HuH-7.5 (cell line): ENCODE data around the gene ARCN1.

ENCODE experiments used
- DNase-seq: peaks from one replicate; pipeline ENCODE4 v3.0.0; 2011; ENCODE audit warnings: low spot score

ARCN1 gene

DNA sequence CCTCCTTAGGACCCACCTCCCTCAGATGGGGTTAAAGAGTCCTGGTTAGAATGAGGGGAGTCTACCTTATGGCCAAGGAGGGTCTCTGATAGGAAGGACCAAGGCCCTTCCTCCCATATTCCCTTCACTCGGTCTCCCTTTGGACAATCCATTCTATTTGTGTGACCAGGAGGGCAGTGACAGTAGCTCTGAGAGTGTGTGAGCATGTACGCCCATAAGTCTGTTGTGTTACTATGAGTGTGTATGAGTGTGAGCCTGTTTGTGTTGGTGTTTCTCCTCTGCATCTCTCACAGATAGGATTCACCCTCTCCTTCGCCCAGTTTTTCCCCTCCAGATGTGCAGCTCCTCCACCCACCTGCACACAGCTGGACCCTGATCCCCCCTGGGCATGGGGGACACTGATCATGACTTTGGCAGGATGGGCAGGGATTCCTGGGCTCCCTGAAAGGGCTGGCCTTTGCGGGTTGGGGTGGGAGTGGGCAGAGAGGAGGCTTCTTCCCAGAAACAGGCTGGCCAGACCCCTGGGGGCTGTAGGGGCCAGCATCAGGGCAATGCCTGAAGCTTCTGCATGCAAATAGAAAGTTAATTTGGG, 49.7 kb downstream of the ARCN1 start:
- DNase-seq: no peak

DNA sequence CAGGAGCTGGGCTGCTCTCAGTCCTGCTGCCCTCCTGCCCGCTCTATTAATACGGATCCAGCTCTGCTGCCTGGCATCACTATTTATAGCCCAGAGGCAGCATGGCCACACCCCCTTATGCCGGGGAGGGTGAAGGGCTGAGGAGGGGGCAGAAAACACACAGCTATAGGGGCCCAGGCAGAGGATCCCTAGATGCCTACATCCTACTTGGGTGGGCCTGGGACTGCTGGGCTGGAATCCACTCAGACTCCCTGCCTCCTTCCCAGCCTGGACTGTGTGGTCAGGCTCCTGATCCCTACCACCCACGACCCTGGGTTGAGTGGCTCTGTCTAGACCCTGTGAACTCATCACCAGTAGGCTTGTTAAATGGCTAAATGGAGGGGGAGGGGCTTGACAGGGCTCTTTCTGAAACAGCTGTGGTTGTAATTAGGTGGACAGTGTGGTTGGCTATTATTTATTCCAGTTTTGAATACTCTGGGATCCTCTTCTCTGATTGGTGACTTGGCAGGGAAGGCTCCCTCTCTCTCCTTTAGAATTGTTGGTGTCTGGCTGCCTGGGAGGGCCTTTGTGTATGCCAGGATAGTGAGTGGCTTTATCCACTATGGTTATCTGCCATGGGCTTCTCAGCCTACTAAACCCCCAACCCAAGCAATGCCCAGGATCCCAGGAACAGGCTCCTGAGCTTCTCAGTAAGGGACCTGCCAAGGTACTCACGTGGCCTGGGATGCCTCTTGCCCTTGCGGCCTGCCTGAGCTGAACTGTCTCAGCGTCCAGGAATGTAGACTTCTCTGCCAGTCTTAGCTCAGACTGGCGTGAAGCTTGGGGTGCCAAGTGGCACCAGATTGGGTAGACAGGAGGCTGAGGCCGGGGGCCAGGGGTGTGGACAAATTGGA, 50.4 kb downstream of the ARCN1 start:
- no peak for DNase-seq

DNA sequence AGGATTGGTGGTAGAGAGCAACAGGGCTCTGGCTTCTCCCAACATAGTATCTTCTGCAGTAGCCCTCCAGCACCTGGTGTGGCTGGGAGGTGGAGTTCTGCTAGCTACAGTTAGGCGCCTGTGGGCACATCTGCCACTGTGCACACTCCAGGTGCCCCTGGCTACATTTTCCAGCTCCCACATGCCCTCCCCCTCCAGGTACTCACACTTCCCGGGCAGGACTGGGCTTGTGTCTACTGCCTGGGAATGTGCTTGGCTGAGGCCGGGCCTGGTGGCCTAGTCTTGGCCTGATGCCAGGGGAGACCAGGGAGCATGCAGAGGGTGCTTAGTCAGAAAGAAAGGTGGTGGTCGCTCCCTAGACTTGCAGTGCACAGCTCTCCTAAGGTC, 51.1 kb downstream of the ARCN1 start:
- no peak for DNase-seq

DNA sequence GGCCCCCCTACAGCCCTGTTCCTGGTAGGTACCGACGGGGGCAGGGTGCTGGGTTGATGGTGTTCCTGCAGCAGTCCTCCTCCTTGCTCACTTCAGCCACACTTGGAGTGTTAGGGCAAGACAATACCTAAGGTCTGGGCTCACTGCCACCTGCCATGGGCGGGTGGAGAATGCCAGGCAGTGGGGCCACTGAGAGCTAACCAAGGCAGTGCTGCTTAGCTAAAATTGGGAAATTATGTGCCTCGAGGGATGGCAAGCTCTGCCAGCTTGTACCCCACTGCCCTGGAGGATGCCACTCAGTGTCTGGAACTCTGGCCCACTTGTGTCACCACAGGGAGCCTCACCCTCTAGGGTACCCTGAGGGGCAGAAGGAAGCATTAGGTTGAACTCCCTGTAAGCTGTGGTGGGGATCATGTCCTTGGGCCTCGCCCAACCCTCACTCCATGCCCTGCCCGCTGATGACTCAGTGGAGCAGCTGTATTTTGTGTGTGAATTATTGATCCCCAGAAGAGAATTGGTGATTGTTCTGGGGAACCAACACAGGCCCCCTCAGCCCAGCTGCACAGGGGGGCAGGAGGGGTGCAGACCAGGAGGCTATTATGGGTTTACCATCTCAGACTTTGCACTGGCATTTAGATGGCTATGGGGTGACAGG, 53.0 kb downstream of the ARCN1 start:
- no peak for DNase-seq

DNA sequence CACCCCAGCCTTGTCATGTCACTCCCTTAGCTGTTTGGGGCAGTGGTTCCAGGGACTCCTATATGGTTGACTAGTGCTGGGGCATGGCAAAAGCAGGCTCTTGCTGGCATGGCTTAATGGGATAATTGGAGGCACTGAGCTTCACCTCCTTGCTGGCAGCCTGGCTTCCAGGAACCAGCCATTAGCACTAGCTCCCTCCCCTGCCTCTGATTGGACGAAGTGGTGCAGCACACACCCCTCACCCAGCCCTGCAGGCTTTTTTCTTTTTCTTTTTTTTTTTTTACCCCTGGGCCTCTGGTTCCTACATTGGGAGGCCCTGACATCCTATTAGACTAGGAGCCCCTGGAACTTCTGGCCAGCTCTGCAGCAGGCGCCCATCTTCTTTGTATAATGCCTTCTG, 53.8 kb downstream of the ARCN1 start:
- no peak for DNase-seq

DNA sequence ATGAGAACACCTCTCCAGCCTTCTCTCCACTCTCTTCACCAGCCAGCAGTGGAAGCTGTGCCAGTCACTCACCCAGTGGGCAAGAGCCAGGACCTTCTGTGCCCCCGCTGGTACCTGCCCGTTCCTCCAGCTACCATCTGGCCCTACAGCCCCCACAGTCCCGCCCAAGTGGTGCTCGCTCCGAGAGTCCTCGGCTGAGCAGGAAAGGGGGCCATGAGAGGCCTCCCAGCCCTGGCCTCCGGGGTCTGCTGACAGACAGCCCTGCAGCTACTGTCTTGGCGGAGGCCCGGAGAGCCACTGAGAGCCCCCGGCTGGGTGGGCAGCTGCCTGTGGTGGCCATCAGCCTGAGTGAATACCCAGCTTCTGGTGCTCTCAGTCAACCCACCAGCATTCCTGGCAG, 55.4 kb downstream of the ARCN1 start:
- DNase-seq: no peak

DNA sequence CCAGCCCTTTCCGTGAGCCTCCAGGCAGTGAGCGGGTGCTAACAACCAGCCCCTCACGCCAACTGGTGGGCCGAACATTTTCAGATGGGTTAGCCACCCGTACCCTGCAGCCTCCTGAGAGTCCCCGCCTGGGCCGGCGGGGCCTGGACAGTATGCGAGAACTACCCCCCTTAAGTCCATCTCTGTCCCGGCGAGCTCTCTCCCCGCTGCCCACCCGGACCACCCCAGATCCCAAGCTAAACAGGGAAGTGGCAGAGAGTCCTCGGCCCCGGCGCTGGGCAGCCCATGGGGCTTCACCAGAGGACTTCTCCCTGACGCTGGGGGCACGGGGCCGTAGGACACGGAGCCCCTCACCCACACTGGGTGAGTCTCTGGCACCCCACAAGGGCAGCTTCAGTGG, 55.8 kb downstream of the ARCN1 start:
- DNase-seq: no peak

DNA sequence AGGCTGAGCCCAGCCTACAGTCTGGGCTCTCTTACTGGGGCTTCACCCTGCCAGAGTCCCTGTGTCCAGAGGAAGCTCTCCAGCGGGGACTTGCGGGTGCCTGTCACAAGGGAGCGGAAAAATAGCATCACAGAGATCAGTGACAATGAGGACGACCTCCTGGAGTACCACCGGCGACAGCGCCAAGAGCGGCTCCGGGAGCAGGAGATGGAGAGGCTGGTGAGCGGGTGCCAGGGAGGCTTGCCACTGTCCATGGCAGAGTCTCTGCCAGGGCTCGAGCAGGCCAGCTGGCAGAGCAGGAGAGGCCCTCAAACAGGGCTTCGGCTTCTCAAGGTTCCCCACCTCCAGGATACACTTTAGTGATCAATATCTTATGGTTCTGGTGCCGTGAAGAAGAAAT, 56.2 kb downstream of the ARCN1 start:
- DNase-seq: no peak

DNA sequence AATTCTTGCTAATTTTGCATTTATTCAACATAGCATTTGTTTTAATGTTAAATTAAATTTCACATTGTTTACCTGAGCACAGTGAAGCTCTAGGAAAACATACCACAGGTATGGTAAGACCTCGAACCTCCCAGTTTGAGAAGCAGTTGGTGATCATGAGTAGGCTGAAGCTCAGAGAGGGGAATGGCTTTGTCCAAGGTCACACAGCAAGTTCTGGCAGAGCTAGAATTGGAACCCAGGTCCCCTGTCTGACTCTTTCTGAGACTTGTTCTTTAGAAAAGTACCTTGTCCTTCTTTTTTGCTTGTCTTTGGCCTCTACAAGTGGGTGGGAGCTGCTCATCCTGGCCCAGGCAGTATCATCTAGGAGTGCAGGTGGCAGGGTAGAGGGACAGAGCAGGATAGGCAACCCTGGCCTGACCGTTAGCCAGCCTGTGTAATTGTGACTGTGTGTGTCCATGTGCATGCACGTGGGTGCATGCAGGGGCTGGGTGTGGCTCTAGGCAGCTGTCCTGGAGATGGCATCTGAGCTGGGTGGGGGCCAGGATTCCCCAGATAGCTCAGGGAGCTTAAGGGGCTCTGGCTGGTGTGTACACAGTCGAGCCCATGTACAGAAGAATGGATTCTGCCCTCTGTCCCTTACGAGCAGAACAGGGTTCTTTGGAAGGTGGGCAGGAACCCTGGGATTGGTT, 56.8 kb downstream of the ARCN1 start:
- no peak for DNase-seq

DNA sequence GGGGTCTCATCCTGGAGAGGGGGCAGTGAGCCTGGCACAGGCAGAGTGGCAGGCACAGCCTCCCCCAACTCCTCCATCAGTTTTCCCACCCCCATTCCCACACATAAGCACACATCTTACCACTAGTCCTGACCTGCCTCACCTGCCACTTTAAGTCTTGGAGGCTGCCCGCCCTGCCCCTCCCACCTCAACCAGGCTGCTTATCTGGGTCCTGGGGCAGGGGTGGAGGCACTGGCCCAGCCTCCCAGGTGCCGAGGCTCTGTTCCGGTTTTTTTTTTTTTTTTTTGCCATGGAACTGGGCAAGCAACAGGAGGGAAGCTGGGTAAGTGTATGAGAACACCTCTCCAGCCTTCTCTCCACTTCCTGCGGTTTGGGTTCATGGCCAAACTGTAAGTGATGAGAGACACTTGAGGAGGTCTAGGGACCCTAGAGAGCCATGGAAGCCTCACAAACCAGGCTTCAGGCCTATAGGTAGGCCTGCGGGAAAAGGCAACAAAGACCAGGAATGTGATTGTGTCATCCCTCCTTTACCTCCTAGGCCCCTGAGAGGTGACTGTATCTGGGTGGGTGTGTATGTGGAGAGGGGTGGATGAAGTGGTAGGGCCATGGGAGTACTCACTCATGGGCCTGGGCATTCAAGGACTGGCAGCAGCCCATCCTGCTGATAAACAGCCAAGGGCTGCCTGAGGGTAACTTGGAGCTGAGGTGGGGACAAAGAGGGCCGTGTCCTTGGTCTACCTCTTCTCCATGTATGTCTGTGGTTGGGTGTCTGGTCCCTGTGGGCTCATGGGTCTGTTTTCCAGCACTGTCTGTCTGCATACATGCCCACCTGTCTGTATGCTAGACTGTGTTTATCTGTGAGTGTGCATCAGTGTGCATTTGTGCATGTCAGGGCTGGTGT, 57.8 kb downstream of the ARCN1 start:
- DNase-seq: no peak

DNA sequence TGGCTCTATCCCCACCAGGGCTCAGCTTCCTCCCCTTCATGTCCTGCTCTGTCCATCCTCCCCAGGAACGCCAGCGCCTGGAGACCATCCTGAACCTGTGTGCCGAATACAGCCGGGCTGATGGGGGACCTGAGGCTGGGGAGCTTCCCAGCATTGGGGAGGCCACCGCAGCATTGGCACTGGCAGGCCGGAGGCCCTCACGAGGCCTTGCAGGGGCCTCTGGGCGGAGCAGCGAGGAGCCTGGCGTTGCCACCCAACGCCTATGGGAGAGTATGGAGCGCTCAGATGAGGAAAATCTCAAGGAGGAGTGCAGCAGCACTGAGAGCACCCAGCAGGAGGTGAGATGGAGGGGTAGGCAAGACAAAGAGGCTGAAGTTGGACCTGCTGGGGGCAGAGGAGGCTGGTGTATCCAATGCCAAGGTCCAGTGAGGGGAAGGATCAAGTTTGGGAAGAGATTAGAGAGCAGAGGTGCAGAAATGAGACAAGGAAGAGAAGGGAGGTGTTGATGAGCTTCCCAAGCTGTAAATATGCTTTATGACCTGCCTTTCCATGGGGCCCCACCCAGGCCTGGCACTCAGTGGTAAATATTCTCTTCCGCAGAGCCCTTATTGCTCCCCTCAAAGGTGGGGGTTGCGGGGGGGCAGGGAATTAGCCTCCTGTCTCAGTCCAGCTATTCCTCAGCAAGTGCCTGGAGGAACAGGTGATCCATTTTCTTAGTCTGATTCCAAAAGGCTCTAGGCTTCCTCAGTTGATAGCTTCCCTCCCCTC, 59.1 kb downstream of the ARCN1 start:
- no peak for DNase-seq

DNA sequence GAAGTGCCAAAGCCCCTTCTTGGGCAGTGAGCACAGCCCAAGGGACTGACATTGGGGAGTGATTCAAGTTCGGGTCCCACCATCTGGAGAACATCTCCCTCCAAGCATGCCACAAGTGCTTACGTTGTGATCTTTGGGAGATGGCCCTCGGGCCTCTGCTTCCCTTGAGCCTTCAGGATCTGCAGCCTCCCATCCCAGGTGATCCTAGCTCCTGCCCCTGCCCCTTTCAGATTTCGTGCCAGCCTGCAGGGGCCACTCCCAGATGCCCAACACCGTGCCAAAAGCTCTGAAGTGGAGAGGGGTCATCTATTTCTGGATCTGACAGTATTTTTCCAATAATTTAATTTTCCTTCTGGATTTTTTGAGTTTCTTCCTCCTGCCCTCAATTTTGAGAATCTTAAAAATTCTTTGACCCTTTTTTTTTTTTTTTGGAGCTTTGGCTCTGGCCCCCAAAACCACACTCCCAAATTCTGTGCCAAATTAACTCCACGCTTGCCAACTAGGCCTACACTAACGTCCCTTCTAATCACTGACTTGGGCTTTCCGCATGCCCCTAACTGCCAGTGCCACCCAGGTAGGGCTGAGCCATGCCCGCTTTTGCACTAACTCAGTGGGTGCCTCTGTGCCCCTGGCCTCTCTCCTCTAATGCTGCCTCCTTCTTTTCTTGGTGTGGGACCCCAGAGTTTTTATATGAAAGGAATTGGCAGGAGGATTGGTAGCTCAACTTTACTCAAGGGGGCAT, 60.5 kb downstream of the ARCN1 start:
- DNase-seq: no peak

DNA sequence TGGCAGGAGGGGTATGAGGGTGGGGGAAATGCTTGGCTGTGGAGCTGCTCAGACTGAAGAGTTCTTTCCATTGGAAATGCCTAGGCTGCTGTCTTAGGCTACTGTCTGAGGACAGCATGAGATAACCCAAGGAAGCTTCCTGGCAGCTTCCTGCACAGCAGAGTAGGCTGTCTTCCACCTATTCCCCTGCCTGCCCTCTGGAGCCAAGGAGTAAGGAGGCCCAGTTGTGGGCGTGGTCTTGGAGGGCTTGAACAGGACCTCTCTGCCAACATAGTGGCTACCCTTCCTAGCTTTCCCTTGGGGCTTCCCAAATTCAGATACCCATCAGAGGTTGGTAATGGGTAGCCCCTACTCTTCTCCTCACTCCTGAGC, 61.1 kb downstream of the ARCN1 start:
- no peak for DNase-seq

DNA sequence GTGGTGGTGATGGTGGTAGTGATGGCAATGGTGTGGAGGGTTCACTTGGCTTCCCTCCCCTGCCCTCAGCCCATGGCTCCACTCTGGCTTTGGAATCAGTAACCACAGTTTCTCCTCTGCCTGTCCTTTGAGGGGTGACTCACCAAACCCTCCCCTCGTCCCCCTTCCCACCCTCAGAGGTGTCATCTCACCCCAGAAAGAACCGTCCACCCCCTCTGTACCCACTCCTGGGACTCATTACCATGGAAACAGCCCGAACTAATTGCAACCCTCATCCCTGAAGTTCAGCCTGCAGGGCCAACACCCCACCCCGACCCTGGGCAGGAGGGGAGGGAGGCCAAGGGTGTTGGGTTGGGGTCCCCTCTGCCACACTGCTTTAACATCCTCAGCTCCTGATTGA, 61.8 kb downstream of the ARCN1 start:
- no peak for DNase-seq

DNA sequence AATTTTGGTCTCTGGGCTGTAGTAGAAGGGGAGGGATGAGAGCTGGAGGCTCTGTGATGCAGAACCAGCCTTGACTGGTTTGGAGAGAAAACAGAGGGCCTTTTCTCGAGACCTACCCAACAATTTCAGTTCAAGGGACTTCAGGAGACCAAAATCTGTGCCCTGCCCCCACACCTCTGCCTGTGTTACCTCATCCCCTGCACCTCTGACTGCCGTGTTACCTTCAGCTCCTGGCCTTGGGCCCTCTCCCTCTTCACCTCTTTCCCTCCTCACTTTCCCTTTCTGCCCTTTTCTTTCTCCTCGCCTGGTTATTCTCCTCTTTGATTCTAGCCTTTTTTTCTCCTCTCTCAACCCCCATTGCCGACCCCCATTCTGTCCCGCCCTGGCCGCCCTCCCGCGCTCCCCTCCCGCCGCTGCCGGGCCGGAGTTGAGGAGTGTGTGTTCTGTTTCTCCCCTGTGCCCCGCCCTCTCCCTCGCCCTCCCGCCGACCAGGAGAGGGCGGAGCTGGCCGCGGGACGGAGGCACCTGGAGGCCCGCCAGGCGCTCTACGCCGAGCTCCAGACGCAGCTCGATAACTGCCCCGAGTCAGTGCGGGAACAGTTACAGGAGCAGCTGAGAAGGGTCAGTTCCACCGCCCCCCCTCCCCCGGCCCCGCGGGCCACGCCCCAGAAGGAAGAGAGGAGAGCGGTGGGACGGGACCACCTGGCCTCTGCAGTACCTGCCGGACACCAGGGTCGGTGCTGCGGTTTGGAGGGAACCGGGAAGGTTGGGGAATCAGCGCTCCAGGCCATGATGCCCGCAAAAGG, 62.4 kb downstream of the ARCN1 start:
- no peak for DNase-seq

DNA sequence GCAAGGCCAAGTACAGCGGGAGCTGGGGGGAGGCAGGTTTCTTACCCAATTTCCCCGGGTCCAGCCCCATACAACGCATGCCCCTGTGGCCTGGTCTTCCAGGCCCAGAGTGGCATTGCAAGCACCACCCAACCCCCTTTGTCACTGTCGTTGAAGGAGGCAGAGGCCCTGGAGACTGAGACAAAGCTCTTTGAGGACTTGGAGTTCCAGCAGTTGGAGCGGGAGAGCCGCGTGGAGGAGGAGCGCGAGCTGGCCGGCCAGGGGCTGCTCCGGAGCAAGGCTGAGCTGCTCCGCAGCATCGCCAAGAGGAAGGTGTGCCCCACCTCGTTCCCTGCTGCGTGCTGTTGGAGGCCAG, 63.0 kb downstream of the ARCN1 start:
- no peak for DNase-seq

DNA sequence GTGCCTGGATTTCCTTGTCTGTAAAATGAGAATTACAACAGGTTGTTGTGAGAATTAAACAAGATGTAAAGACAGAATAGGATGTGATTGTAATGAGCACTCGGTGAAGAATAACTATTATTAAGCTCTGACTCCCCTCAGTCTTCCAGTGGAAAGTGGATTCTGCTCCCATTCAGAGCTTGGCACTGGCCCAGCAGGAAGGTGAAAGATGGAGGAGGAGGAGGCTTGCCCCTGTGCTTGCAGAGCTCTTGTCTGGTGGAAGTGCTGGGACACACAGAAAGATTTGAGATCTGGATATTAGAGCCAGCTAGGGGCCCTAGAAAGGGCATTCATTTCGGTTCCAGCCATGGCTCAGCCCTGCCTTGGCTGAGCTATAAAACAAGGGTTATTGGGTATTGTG, 63.4 kb downstream of the ARCN1 start:
- no peak for DNase-seq

DNA sequence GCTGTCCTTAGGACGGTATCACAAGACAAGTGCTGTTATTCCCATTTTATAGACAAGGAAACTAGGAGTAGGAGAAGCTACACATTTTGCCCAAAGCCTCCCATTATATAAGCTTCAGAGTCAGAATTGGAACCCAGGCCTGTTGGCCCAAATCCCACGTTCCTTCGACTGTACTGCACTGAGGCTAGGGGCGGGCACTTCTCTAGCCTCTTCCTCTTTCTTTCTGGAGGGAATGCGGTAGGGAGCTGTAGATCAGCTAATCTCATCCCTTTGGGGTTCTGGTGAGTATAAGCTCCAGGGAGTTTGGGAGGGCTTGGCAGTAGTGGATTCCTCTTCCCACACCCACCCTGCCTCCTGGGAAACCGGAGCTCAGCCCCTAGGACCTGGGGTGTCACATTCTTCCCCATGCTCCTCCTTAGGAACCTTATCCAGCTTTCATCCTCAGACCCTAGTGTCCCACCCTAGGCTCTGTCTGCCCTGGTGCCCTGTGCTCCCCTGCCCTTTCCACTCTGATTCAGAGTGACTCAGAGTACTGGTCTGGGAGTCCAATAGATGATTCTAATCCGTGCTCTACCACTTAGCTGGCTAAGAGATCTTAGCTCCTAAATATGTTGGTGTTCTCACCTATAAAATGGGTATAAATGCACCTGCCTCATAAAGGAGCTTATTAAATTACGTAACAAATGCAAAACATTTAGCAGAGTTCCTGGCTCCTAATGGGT, 64.5 kb downstream of the ARCN1 start:
- DNase-seq: no peak

DNA sequence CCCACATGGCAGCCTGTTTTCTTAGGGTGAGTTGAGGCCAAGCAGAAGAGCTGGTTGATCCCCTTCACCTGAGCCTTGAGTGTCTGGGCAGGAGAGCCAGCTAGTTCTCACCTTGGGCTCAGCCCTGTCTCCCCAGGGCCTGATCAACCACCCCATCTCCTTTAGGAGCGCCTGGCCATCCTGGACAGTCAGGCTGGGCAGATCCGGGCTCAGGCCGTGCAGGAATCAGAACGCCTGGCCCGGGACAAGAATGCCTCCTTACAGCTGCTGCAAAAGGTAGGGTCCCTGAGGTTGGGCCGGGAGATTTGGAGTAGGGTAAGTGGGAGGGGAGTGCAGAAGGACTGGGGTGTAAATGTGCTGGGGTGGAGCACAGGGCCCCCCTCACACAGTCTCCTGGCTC, 66.5 kb downstream of the ARCN1 start:
- DNase-seq: no peak
